Esophagus squamous epithelium (tissue), 4 donors: Measurements from ENCODE around the gene PRKCE.

Source experiments
- CTCF ChIP-seq, 6 experiments: fragments of 450-650 bp in 4 of 6; fragments of 200-600 bp in 2 of 6; sonication (generic) in 2 of 6; IDR thresholded peaks; one replicate each; pipeline ENCODE4 v1.5.1; 2016 to 2019; ENCODE audit warnings: antibody characterized with exemption in 6 of 6, mild to moderate bottlenecking in 4 of 6, moderate library complexity in 4 of 6
- POLR2A ChIP-seq, 4 donors: fragments of 450-650 bp; IDR thresholded peaks; one replicate each; pipeline ENCODE4 v1.6.1; 2017; ENCODE audit warnings: antibody characterized with exemption in 4 of 4, mild to moderate bottlenecking in 4 of 4, moderate library complexity in 3 of 4

- TF ChIP-seq CTCF (IDR thresholded peaks at IDR 0.05) (no peak), POLR2A (IDR thresholded peaks at IDR 0.05) (no peak)
Observed at GRCh38 chr2:46170611-46171350, 519.3 kb downstream of the PRKCE start.
